H9 (cell line): ENCODE results near the gene XBP1. TPM values are rescaled to one million over a fixed set of nuclear protein-coding genes. Genes with fewer than 3 reads are reported as not detected.

Source experiments
- DNase-seq: peaks from one replicate; pipeline ENCODE4 v3.0.0-alpha.2; 2017
- H2AFZ ChIP-seq: one replicate; pipeline ENCODE4 v1.6.1; 2013; ENCODE audit warnings: mild to moderate bottlenecking, low read length, control low read depth, moderate library complexity
- H2AK5ac ChIP-seq: 2 replicates; pipeline ENCODE4 v1.6.1; 2013; ENCODE audit warnings: low read length, control low read depth, mixed read lengths; ENCODE audit not compliant: insufficient read length
- H2BK120ac ChIP-seq: one replicate; pipeline ENCODE4 v1.6.1; 2013; ENCODE audit warnings: low read depth, mild to moderate bottlenecking, low read length, control low read depth, inconsistent platforms; ENCODE audit not compliant: poor library complexity, severe bottlenecking
- H2BK12ac ChIP-seq: 2 replicates; pipeline ENCODE4 v1.6.1; 2013; ENCODE audit warnings: low read length, control low read depth, mixed read lengths, low read depth; ENCODE audit not compliant: insufficient read length
- H2BK15ac ChIP-seq: 2 replicates; pipeline ENCODE4 v1.6.1; 2013; ENCODE audit warnings: low read depth, low read length, control low read depth
- H2BK20ac ChIP-seq: one replicate; pipeline ENCODE4 v1.6.1; 2013; ENCODE audit warnings: low read depth, mild to moderate bottlenecking, low read length, control low read depth, inconsistent platforms; ENCODE audit not compliant: poor library complexity, severe bottlenecking
- H2BK5ac ChIP-seq: 2 replicates; pipeline ENCODE4 v1.6.1; 2013; ENCODE audit warnings: low read length, control low read depth, mixed read lengths; ENCODE audit not compliant: insufficient read length
- H3K14ac ChIP-seq: 2 replicates; pipeline ENCODE4 v1.6.1; 2013; ENCODE audit warnings: low read length, control low read depth; ENCODE audit not compliant: insufficient read depth
- H3K18ac ChIP-seq: 2 replicates; pipeline ENCODE4 v1.6.1; 2013; ENCODE audit warnings: low read depth, mild to moderate bottlenecking, mixed read lengths, low read length, control low read depth; ENCODE audit not compliant: insufficient read length
- H3K23ac ChIP-seq: 2 replicates; pipeline ENCODE4 v1.6.1; 2013; ENCODE audit warnings: low read length, control low read depth, mixed read lengths, low read depth; ENCODE audit not compliant: insufficient read length
- H3K23me2 ChIP-seq: 2 replicates; pipeline ENCODE4 v1.6.1; 2013; ENCODE audit warnings: low read depth, mild to moderate bottlenecking, mixed read lengths, low read length, control low read depth; ENCODE audit not compliant: insufficient read length, poor library complexity, severe bottlenecking
- H3K27ac ChIP-seq: 2 replicates; pipeline ENCODE4 v1.5.1; 2013; ENCODE audit warnings: low read length, control low read depth, mixed read lengths, low read depth; ENCODE audit not compliant: insufficient read length
- H3K27me3 ChIP-seq: 2 replicates; pipeline ENCODE4 v1.6.1; 2013; ENCODE audit warnings: low read length, control low read depth, inconsistent platforms; ENCODE audit not compliant: insufficient read depth
- H3K4ac ChIP-seq: 2 replicates; pipeline ENCODE4 v1.6.1; 2013; ENCODE audit warnings: low read depth, mild to moderate bottlenecking, control low read depth, inconsistent platforms, low read length, moderate library complexity
- H3K4me1 ChIP-seq: 2 replicates; pipeline ENCODE4 v1.6.1; 2013; ENCODE audit warnings: low read length, control low read depth, inconsistent platforms; ENCODE audit not compliant: insufficient read depth
- H3K4me2 ChIP-seq: 2 replicates; pipeline ENCODE4 v1.6.1; 2013; ENCODE audit warnings: low read length, control low read depth, mixed read lengths; ENCODE audit not compliant: insufficient read length, insufficient read depth
- H3K56ac ChIP-seq: 2 replicates; pipeline ENCODE4 v1.6.1; 2013; ENCODE audit warnings: low read depth, mild to moderate bottlenecking, mixed read lengths, low read length, control low read depth; ENCODE audit not compliant: insufficient read length
- H3K79me1 ChIP-seq: 2 replicates; pipeline ENCODE4 v1.6.1; 2013; ENCODE audit warnings: low read depth, mild to moderate bottlenecking, moderate library complexity, low read length, control low read depth, inconsistent platforms; ENCODE audit not compliant: insufficient read depth, poor library complexity, severe bottlenecking
- H3K79me2 ChIP-seq: 2 replicates; pipeline ENCODE4 v1.6.1; 2013; ENCODE audit warnings: low read length, control low read depth, inconsistent platforms; ENCODE audit not compliant: insufficient read depth
- H3K9ac ChIP-seq: 2 replicates; pipeline ENCODE4 v1.6.1; 2013; ENCODE audit warnings: low read length, control low read depth, mixed read lengths; ENCODE audit not compliant: insufficient read length; ENCODE audit errors: extremely low read depth
- H3K9me3 ChIP-seq: one replicate; pipeline ENCODE4 v1.6.1; 2013; ENCODE audit warnings: low read depth, low read length, inconsistent platforms; ENCODE audit not compliant: control insufficient read depth
- H3T11ph ChIP-seq: one replicate; pipeline ENCODE4 v1.6.1; 2013; ENCODE audit warnings: mild to moderate bottlenecking, low read length, control low read depth, inconsistent platforms
- H4K20me1 ChIP-seq: one replicate; pipeline ENCODE4 v1.6.1; 2013; ENCODE audit not compliant: control insufficient read depth, insufficient read length, insufficient read depth
- H4K5ac ChIP-seq: 2 replicates; pipeline ENCODE4 v1.6.1; 2013; ENCODE audit warnings: low read depth, mild to moderate bottlenecking, mixed read lengths, low read length, control low read depth; ENCODE audit not compliant: insufficient read length
- H4K8ac ChIP-seq: replicated peaks from 2 replicates; pipeline ENCODE4 v1.6.1; 2013; ENCODE audit warnings: low read length, control low read depth, mixed read lengths, low read depth; ENCODE audit not compliant: insufficient read length
- H4K91ac ChIP-seq: 2 replicates; pipeline ENCODE4 v1.6.1; 2013; ENCODE audit warnings: low read depth, mild to moderate bottlenecking, moderate library complexity, mixed read lengths, low read length, control low read depth; ENCODE audit not compliant: insufficient read length
- H3K27ac Mint-ChIP-seq, 3 experiments: 2 replicates in 2 of 3; 3 replicates in 1 of 3; pipeline ENCODE4 v1.8.0; 2020 to 2021; ENCODE audit warnings: mixed read lengths in 3 of 3, mild to moderate bottlenecking in 1 of 3, moderate library complexity in 1 of 3
- H3K27me3 Mint-ChIP-seq: 2 replicates; pipeline ENCODE4 v1.8.0; 2021; ENCODE audit warnings: low read depth, mild to moderate bottlenecking, moderate library complexity, mixed read lengths
- H3K36me3 Mint-ChIP-seq, 3 experiments: 2 replicates in 2 of 3; 3 replicates in 1 of 3; pipeline ENCODE4 v1.8.0; 2020 to 2021; ENCODE audit warnings: low read depth in 3 of 3, mixed read lengths in 3 of 3; ENCODE audit not compliant: insufficient read depth in 1 of 3
- H3K4me1 Mint-ChIP-seq, 2 experiments: 2 replicates each; pipeline ENCODE4 v1.8.0; 2020; ENCODE audit warnings: mixed read lengths in 2 of 2
- H3K4me3 Mint-ChIP-seq, 2 experiments: 2 replicates in 1 of 2; 3 replicates in 1 of 2; pipeline ENCODE4 v1.8.0; 2020 to 2021; ENCODE audit warnings: mild to moderate bottlenecking in 2 of 2, mixed read lengths in 2 of 2, moderate library complexity in 1 of 2
- H3K9me3 Mint-ChIP-seq, 2 experiments: 2 replicates in 1 of 2; 3 replicates in 1 of 2; pipeline ENCODE4 v1.8.0; 2020; ENCODE audit warnings: mild to moderate bottlenecking in 2 of 2, mixed read lengths in 2 of 2, moderate library complexity in 1 of 2
- WGBS: extraction: QIAGEN DNeasy Blood & Tissue Kit; methylation state at CpG from one replicate; pipeline ENCODE4 v1.1.7; 2013; ENCODE audit warnings: missing lambda C conversion rate, low lambda C conversion rate, mixed read lengths; ENCODE audit not compliant: insufficient read length; ENCODE audit errors: extremely low coverage; 5-methylcytosine and 5-hydroxymethylcytosine counted together
- total RNA-seq: library from RNA; stranded (reverse); gene quantifications from 2 replicates; pipeline ENCODE4 v1.2.1, GENCODE V29; 2021
- TF ChIP-seq, protein P1 (sequence below): fragments of 200-600 bp; sonication (generic); conservative IDR thresholded peaks from 3 replicates; pipeline ENCODE4 v1.8.0; 2021; ENCODE audit warnings: antibody characterized with exemption, mild to moderate bottlenecking

Gene XBP1
- total RNA-seq, 1 experiment from 2014 or later: 114 TPM

DNA sequence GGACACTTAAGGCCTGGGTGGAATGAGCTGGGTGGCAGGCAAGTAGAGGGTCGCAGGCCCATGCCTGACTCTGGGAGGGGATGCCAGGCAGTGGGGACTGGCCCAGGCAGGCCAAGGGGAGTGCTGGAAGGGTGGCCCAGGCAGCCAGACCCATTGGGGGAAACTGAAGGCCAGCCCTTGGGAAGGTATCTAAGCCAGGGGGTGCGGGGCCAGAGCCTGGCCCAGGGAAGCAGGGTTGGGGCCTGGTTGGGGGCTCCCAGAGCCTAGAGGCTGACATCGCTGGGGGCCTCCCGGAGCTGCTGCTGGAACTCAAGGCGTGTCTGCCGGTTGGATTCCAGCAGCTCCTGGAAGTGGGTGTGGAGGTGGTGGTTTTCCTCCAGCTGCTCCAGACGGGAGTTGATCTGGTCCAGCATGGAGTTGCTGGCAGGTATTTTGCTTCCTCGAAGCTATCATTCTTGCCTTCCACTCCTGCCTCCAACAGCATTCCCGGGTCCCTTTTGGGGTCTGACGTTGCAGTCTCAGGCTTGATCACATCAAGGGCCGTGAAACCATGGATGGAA, 35.3 kb upstream of the XBP1 start:
- Histone ChIP-seq H3K27me3 (no peaks in the 10 kb centered on the region), H2BK120ac (no peak overlapping the region), H2BK15ac (no peak overlapping the region), H3K56ac (no peak overlapping the region), H2AFZ (no peak overlapping the region), H2BK20ac (no peak overlapping the region), H3T11ph (no peak overlapping the region), H3K14ac (no peak overlapping the region), H4K20me1 (no peaks in the 10 kb centered on the region), H3K23ac (no peak overlapping the region), H3K4me1 (no peaks in the 10 kb centered on the region), H3K79me1 (no peaks in the 10 kb centered on the region), H3K4ac (no peak overlapping the region), H3K23me2 (no peaks in the 10 kb centered on the region), H2AK5ac (no peak overlapping the region), H4K5ac (no peak overlapping the region), H3K4me2 (no peak overlapping the region), H3K79me2 (no peaks in the 10 kb centered on the region), H4K91ac (no peak overlapping the region), H4K8ac (no peak overlapping the region), H2BK12ac (no peak overlapping the region), H3K9me3 (no peaks in the 10 kb centered on the region), H2BK5ac (no peak overlapping the region), H3K9ac (no peak overlapping the region), H3K18ac (no peak overlapping the region), H3K27ac (no peak overlapping the region)
- H3K36me3 Mint-ChIP-seq: peaks cover 0 to 3% (median 0%) of the 10 kb centered on the region in 3 experiments; a peak in 2 of 7 replicates
- H3K4me3 Mint-ChIP-seq: no peak overlapping the region; a peak in 1 of 5 replicates
- no peaks in the 10 kb centered on the region; a peak in 1 of 5 replicates for H3K9me3 Mint-ChIP-seq
- DNase-seq: no peak
- no peaks in the 10 kb centered on the region for H3K27me3 Mint-ChIP-seq
- no CpG with 5 or more reads among the region's 11 CpGs for WGBS
- no peak overlapping the region; a peak in 1 of 7 replicates for H3K27ac Mint-ChIP-seq
- H3K4me1 Mint-ChIP-seq: peaks cover 5 to 11% of the 10 kb centered on the region in 2 experiments; a peak in 3 of 4 replicates
- TF ChIP-seq, protein P1, sequence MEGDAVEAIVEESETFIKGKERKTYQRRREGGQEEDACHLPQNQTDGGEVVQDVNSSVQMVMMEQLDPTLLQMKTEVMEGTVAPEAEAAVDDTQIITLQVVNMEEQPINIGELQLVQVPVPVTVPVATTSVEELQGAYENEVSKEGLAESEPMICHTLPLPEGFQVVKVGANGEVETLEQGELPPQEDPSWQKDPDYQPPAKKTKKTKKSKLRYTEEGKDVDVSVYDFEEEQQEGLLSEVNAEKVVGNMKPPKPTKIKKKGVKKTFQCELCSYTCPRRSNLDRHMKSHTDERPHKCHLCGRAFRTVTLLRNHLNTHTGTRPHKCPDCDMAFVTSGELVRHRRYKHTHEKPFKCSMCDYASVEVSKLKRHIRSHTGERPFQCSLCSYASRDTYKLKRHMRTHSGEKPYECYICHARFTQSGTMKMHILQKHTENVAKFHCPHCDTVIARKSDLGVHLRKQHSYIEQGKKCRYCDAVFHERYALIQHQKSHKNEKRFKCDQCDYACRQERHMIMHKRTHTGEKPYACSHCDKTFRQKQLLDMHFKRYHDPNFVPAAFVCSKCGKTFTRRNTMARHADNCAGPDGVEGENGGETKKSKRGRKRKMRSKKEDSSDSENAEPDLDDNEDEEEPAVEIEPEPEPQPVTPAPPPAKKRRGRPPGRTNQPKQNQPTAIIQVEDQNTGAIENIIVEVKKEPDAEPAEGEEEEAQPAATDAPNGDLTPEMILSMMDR: no peak
